GM18505 (cell line): Measurements from ENCODE around the gene NADK.

Experiments
- ATAC-seq: cut with Tn5 transposase; IDR thresholded peaks from one replicate; pipeline ENCODE4 v1.9.1; 2021; ENCODE audit not compliant: unreplicated experiment
- POLR2A ChIP-seq: IDR thresholded peaks from 4 replicates; pipeline ENCODE4 v1.6.1; 2011; ENCODE audit warnings: borderline replicate concordance; ENCODE audit not compliant: insufficient read depth, insufficient read length; ENCODE audit errors: extremely low read depth

The NADK gene

DNA sequence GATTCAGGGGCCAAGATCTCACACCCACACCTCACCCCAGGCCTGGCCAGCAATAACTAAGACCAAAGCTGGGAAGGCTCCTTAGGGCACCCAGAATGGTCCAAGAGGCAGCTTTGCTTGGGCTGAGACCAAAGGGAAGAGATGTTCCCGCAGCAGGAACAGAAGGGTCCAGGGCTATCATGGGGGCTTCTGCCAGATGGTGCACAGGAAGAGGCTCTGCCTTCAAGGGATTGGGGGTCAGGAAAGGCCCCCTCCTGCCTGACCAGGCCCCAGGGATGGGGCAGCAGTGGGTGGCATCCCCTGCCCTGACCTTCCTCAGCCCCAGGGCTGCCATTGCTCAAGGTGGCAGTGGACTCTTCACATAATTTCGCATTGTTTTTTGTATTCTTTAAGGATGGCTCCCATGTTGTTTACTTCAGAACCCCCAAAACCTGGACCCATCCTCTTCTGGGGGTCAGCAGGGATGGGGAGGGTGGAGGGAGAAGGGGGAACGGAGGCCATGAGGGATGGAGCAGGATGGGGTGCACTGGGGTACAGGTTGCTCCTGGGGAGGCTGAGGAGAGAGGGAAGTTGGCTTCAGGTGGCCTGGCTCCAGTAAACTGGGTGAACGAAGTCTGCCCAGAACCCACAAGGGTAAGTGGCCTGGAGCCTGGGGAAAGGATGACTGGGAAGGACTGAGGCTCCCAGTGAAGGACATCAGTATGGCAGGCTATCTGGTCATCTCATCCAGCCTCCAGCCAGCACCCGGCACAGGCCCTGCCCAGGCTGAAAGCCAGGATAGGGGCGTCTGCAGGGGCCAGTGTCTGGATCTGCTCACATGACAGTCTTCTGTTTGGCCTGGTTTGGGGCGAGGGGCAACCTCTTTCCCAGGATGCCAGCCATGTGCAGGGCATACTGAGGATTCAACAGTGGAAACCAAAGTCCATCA is 2.6 kb upstream of the NADK start:
- no peak for ATAC-seq
- TF ChIP-seq POLR2A = peak; percentile 31

GRCh38 chr1:1779691-1780597 is 1.7 kb upstream of the NADK start:
- TF ChIP-seq POLR2A = peak; percentile 66
- no peak for ATAC-seq

- no peak for ATAC-seq
- no peak for TF ChIP-seq POLR2A
Measured at GRCh38 chr1:1779320-1779675, 1.0 kb upstream of the NADK start.

- ATAC-seq = peak; percentile 55
- peak; percentile 38 for TF ChIP-seq POLR2A
Measured at GRCh38 chr1:1778663-1779319, 521 bp upstream of the NADK start.

- no peak for TF ChIP-seq POLR2A
- ATAC-seq = no peak
Measured at GRCh38 chr1:1777583-1777899, 729 bp downstream of the NADK start.

- no peak for TF ChIP-seq POLR2A
- no peak for ATAC-seq
Measured at GRCh38 chr1:1776672-1777582, 1.3 kb downstream of the NADK start.

GRCh38 chr1:1775327-1776226 is 2.7 kb downstream of the NADK start:
- no peak for ATAC-seq
- TF ChIP-seq POLR2A = no peak

DNA sequence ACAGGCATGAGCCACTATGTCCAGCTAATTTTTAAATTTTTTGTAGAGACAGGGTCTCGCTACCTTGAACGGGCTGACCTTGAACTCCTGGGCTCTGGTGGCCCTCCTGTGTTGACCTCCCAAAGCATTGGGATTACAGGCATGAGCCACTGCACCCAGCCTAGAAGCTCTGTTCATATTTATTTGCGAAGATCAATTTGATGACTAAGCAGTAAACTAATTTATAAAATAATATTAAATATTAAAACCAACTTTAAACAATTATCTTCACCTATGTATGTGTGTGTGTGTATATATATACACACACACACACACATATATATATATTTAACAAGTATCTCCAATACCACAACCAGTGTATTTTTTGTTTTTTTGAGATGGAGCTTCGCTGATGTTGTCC is 4.4 kb downstream of the NADK start:
- no peak for TF ChIP-seq POLR2A
- no peak for ATAC-seq

DNA sequence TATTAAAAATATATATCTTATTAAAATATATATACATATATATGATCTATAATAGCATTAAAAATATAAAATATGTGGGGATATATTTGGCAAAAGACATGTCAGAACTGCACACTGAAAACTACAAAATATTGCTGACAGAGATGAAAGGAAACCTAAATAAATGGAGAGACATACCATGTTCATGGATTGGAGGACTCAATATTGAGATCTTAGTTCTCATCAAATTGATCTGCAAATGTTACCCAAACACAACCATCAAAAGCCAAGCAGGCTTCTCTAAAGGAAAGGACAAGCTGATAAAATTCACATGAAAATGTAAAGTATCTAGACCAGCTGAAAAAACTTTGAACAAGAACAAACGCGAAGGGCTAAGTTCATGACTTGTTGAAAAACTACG is 7.2 kb downstream of the NADK start:
- TF ChIP-seq POLR2A = no peak

GRCh38 chr1:1770102-1770501 is 8.2 kb downstream of the NADK start:
- ATAC-seq = no peak
- TF ChIP-seq POLR2A = no peak

More for the DNA sequence above, 7.2 kb downstream of the NADK start:
- no peak for ATAC-seq

- ATAC-seq = no peak
- no peak for TF ChIP-seq POLR2A
Measured at GRCh38 chr1:1768249-1768992, 9.8 kb downstream of the NADK start.
